Neutrophil (primary cell): ENCODE measurements around the gene KCNK3.

Source experiments
- H3K27ac ChIP-seq: fragments of 200-600 bp; sonication (generic); 2 replicates; pipeline ENCODE4 v1.5.1; 2016; ENCODE audit warnings: mild to moderate bottlenecking, moderate library complexity
- H3K27me3 ChIP-seq: fragments of 200-600 bp; sonication (generic); 2 replicates; pipeline ENCODE4 v1.6.0; 2016; ENCODE audit warnings: mild to moderate bottlenecking
- H3K36me3 ChIP-seq: fragments of 200-600 bp; sonication (generic); 2 replicates; pipeline ENCODE4 v1.5.1; 2017
- H3K4me1 ChIP-seq, 2 experiments: fragments of 200-600 bp in 1 of 2; sonication (generic) in 1 of 2; 1 replicate in 1 of 2; 2 replicates in 1 of 2; pipeline versions ENCODE4 v1.5.1 to v1.6.1; 2013 to 2016; ENCODE audit warnings: low read depth in 1 of 2, low read length in 1 of 2, mild to moderate bottlenecking in 1 of 2, moderate library complexity in 1 of 2; ENCODE audit not compliant: control insufficient read depth in 1 of 2, insufficient read depth in 1 of 2
- H3K4me3 ChIP-seq, 2 experiments: fragments of 200-600 bp in 1 of 2; sonication (generic) in 1 of 2; 1 replicate in 1 of 2; 2 replicates in 1 of 2; pipeline ENCODE4 v1.5.1; 2013 to 2016; ENCODE audit warnings: low read depth in 1 of 2, low read length in 1 of 2, mild to moderate bottlenecking in 1 of 2, moderate library complexity in 1 of 2
- H3K9me3 ChIP-seq: fragments of 200-600 bp; sonication (generic); 2 replicates; pipeline ENCODE4 v1.5.1; 2016
- TF ChIP-seq, protein P1 (sequence below): fragments of 200-600 bp; sonication (generic); IDR thresholded peaks from 2 replicates; pipeline ENCODE4 v1.5.1; 2016; ENCODE audit warnings: antibody characterized with exemption

KCNK3 gene

DNA sequence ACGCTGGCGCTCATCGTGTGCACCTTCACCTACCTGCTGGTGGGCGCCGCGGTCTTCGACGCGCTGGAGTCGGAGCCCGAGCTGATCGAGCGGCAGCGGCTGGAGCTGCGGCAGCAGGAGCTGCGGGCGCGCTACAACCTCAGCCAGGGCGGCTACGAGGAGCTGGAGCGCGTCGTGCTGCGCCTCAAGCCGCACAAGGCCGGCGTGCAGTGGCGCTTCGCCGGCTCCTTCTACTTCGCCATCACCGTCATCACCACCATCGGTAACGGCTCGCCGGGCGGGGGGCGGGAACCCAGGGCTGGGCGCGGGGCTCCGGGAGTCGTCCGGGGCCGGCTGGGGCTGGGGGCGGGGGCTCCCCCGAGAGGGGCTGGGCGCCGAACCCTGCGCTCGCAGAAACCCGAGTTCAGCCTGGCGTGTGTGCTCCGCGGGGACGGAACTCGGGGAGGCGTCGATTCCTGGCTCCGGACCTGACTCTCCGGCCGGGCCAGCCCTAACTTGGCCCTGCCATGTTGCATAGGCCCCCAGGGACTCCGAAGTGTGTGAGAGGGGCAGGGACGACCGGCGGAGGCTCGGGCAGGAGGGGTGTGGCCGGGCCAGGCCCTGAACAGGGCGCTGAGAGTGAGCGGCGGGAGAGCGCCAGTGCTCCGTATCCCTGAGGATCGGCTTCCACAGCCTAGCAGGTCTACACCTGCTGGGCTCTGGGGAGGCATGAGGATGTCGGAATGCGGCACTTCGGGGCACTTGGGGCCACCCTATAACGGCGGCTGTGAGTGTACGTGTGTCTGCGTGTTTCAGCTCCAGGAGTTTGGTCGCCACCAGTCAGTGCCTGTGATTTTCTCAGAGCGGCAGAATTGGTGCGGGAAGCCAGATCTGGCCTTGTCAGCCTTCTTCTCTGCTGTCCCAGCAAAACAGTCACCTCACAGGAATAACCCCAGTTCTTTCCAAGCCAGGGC lies 651 bp downstream of the KCNK3 start:
- no peaks in the 10 kb centered on the region for H3K9me3 ChIP-seq
- H3K36me3 ChIP-seq: no peaks in the 10 kb centered on the region
- TF ChIP-seq, protein P1, sequence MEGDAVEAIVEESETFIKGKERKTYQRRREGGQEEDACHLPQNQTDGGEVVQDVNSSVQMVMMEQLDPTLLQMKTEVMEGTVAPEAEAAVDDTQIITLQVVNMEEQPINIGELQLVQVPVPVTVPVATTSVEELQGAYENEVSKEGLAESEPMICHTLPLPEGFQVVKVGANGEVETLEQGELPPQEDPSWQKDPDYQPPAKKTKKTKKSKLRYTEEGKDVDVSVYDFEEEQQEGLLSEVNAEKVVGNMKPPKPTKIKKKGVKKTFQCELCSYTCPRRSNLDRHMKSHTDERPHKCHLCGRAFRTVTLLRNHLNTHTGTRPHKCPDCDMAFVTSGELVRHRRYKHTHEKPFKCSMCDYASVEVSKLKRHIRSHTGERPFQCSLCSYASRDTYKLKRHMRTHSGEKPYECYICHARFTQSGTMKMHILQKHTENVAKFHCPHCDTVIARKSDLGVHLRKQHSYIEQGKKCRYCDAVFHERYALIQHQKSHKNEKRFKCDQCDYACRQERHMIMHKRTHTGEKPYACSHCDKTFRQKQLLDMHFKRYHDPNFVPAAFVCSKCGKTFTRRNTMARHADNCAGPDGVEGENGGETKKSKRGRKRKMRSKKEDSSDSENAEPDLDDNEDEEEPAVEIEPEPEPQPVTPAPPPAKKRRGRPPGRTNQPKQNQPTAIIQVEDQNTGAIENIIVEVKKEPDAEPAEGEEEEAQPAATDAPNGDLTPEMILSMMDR: no peak
- H3K27me3 ChIP-seq: peaks cover 97% of the 10 kb centered on the region
- H3K4me3 ChIP-seq: no peak overlapping the region
- H3K27ac ChIP-seq: no peak overlapping the region
- no peaks in the 10 kb centered on the region for H3K4me1 ChIP-seq

DNA sequence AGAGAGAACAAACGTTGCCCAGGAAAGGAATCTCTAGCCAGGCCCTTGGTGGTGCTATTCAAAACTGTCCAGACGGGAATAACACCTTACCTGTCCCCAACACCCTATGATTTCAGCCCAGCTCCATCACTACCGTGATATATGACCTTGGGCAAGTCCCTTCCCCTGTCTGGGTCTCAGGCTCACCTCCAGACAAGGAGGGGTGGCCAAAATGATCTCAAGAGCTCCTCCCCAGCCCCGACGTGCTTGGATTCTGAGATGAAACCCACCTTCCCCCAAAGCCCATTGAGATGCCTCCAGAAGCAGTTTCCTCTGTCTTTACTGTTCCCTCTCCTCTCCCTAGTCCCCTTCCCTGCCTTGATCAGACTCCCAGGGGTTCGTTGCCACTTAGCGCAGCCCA lies 1.5 kb downstream of the KCNK3 start:
- H3K27me3 ChIP-seq: peaks cover 96% of the 10 kb centered on the region
- H3K4me1 ChIP-seq: no peaks in the 10 kb centered on the region
- no peaks in the 10 kb centered on the region for H3K36me3 ChIP-seq
- no peak overlapping the region for H3K4me3 ChIP-seq
- no peak overlapping the region for H3K27ac ChIP-seq
- TF ChIP-seq, protein P1: no peak
- H3K9me3 ChIP-seq: no peaks in the 10 kb centered on the region

DNA sequence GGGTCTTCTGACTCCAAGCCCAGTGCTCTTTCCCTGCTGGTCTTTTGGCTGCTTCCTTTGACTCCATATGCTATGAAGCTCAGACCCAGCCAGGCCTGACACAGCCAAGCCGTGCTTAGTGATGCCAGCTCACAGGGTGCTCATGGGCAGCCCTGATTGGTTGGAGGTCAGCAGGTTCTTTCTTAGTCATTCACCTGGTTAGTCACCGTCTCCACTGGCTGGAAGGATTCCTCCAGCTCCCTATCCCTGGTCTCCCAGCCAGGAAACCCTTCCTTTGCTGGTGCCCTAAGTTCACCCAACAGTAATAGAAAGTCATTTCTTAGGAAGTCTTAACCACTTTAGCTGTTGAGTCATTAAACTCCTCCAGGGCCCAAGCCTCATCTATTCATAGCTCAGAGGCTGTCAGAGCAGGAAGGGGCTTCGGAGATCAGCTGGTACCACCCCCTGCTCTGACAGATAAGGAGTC lies 3.9 kb downstream of the KCNK3 start:
- no peaks in the 10 kb centered on the region for H3K4me1 ChIP-seq
- no peaks in the 10 kb centered on the region for H3K36me3 ChIP-seq
- no peak overlapping the region for H3K27ac ChIP-seq
- no peak overlapping the region for H3K4me3 ChIP-seq
- TF ChIP-seq, protein P1: no peak
- H3K27me3 ChIP-seq: peaks cover 97% of the 10 kb centered on the region
- no peaks in the 10 kb centered on the region for H3K9me3 ChIP-seq

DNA sequence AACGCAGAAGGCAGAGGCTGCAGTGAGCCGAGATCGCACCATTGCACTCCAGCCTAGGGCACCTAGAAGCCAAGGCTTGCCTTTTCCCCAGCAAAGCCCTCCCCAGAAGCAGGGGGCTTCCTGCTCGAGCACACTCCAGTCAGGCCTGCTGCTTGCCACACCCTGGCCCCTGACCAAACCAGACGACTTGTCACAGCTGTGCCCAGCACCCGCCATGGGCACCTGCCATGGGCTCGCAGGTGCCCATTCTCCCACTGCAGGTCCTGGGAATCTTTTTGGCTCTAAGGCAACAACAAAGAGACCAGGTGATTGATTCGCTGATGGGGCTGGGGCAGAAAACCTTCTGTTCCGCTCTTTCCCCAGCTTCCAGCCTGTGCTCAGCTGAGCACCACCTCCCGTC lies 4.9 kb downstream of the KCNK3 start:
- TF ChIP-seq, protein P1: no peak
- no peaks in the 10 kb centered on the region for H3K4me1 ChIP-seq
- no peaks in the 10 kb centered on the region for H3K36me3 ChIP-seq
- H3K27me3 ChIP-seq: peaks cover 95% of the 10 kb centered on the region
- no peak overlapping the region for H3K27ac ChIP-seq
- no peaks in the 10 kb centered on the region for H3K9me3 ChIP-seq
- no peak overlapping the region for H3K4me3 ChIP-seq

DNA sequence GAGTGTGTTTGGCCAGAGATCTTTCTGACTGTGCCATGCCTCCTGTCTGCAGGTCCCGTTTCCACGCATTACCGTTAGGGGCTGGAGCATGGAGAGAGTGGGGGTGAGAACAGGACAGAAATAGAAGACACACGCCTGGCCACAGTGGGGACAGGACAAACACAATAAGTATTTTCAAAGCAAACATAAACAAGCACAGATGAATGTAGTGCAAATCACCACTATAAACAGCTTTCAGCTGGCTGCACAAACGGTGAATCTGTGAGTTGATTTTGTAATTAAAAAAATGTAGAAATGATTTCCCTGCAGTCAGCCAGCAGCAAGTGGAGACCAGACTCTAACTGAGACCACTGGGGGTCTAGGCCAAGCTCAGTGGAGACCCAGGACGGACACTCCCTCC lies 6.8 kb downstream of the KCNK3 start:
- Histone ChIP-seq H3K4me3 (no peak overlapping the region), H3K4me1 (no peaks in the 10 kb centered on the region), H3K27me3 (peaks cover 78% of the 10 kb centered on the region), H3K9me3 (no peaks in the 10 kb centered on the region), H3K27ac (no peak overlapping the region), H3K36me3 (no peaks in the 10 kb centered on the region)
- TF ChIP-seq, protein P1: no peak
